ENCODE measurements around the gene DPP8. TPM values are rescaled to one million over a fixed set of nuclear protein-coding genes. Genes with fewer than 3 reads are reported as not detected.
"Not testable (repeated sequence)": the region's sequence is repeated elsewhere in the genome, so short reads cannot be mapped to it uniquely, and the experiment has no call there.

Gene DPP8
- total RNA-seq, 6 donors from 2014 or later, result 24.3 to 32.4 (median 30.1) TPM

DNA sequence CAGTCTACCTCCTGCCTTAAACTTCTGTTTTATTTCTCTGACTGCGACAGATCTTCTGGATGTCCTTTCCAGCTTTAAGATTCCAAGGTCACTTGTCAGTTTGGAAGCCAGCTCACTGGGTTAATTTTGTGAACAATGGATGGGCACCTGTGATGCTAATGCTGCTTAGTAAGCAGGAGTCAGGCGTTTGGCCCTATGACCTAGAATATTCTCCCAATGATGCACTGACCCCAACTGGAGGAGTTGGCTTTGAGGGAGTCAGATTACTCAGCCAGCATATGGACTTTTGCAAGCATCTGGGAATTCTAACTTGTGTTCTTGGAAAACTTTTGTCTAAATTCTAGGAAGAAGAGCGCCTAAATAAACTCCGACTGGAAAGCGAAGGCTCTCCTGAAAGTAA lies 40.8 kb upstream of the DPP8 start:
- DNase-seq (no peak), ATAC-seq (ENCODE audit: low FRiP score in 2 of 2) (no peak)
- TF ChIP-seq POLR2AphosphoS5 (IDR thresholded peaks at IDR 0.05) (no peak), POLR2A (IDR thresholded peaks at IDR 0.05) (no peak)
- no peaks in the 10 kb centered on the region for H3K9me3 ChIP-seq
- H3K27ac ChIP-seq, result no peak overlapping the region
- WGBS, 2 donors, result 91 to 96% methylated on average over 5 of the region's 5 CpGs
- peaks cover 2 to 59% (median 26%) of the 10 kb centered on the region in 4 donors for H3K36me3 ChIP-seq
- no peaks in the 10 kb centered on the region for H3K27me3 ChIP-seq
- H3K4me1 ChIP-seq, result no peaks in the 10 kb centered on the region
- no peak overlapping the region for H3K4me3 ChIP-seq

DNA sequence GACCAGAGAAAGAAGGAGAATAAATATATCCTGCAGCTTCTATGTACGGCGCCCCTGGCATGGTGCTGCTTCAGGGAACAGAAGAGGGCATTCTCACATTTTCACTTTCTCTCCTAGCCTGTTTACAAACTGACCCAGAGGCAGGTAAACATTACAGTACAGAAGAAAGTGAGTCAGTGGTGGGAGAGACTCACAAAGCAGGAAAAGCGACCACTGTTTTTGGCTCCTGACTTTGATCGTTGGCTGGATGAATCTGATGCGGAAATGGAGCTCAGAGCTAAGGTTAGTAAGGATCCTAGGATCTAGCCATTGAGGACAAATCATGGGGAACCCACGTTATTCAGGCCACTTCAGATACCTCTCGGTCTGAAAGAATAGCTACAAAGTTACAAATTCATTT lies 39.1 kb upstream of the DPP8 start:
- ATAC-seq (ENCODE audit: low FRiP score in 2 of 2) (peak in 1 of 2 donors; percentile 37), DNase-seq (no peak)
- WGBS, 2 donors, result 94 to 98% methylated on average over 7 of the region's 7 CpGs
- TF ChIP-seq POLR2A (IDR thresholded peaks at IDR 0.05), result no peak
- no peak for TF ChIP-seq EP300 (IDR thresholded peaks at IDR 0.05)
- no peak for TF ChIP-seq POLR2AphosphoS5 (IDR thresholded peaks at IDR 0.05)
- TF ChIP-seq, protein P1, sequence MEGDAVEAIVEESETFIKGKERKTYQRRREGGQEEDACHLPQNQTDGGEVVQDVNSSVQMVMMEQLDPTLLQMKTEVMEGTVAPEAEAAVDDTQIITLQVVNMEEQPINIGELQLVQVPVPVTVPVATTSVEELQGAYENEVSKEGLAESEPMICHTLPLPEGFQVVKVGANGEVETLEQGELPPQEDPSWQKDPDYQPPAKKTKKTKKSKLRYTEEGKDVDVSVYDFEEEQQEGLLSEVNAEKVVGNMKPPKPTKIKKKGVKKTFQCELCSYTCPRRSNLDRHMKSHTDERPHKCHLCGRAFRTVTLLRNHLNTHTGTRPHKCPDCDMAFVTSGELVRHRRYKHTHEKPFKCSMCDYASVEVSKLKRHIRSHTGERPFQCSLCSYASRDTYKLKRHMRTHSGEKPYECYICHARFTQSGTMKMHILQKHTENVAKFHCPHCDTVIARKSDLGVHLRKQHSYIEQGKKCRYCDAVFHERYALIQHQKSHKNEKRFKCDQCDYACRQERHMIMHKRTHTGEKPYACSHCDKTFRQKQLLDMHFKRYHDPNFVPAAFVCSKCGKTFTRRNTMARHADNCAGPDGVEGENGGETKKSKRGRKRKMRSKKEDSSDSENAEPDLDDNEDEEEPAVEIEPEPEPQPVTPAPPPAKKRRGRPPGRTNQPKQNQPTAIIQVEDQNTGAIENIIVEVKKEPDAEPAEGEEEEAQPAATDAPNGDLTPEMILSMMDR (IDR thresholded peaks at IDR 0.05), result no peak
- H3K4me3 ChIP-seq, result no peak overlapping the region
- no peaks in the 10 kb centered on the region for H3K9me3 ChIP-seq
- H3K27ac ChIP-seq, result no peak overlapping the region
- peaks cover 2 to 41% (median 21%) of the 10 kb centered on the region in 4 donors for H3K36me3 ChIP-seq
- H3K27me3 ChIP-seq, result no peaks in the 10 kb centered on the region
- no peaks in the 10 kb centered on the region for H3K4me1 ChIP-seq

DNA sequence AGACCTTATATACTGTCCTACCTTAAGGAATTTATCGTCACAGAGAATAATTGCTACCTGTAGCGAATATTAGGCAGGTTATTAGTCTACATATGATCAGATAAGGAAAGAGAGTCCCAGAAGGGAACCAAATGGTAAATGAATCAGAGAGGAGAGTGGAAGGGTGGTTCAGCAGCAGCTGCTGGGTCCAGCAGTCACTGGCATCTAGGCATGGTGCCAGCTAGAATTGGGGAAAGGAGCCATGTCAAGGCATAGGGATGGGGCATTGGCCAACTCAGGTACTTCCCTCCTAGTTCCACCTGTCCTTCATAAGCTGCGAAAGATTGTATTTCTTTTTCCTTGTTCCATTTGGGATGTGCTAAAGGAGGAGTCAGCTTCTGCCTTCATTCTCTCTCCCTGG lies 36.2 kb upstream of the DPP8 start:
- H3K4me1 ChIP-seq, result peaks cover 0 to 4% (median 0%) of the 10 kb centered on the region in 4 donors
- no peaks in the 10 kb centered on the region for H3K9me3 ChIP-seq
- no peak for DNase-seq
- TF ChIP-seq EP300 (IDR thresholded peaks at IDR 0.05) (no peak), POLR2AphosphoS5 (IDR thresholded peaks at IDR 0.05) (no peak), POLR2A (IDR thresholded peaks at IDR 0.05) (no peak)
- TF ChIP-seq, protein P1 (IDR thresholded peaks at IDR 0.05), result no peak
- ATAC-seq (ENCODE audit: low FRiP score in 2 of 2), result no peak
- H3K36me3 ChIP-seq, result peaks cover 2 to 32% (median 13%) of the 10 kb centered on the region in 4 donors
- 95 to 97% methylated on average over 3 of the region's 3 CpGs for WGBS, 2 donors
- no peak overlapping the region for H3K4me3 ChIP-seq
- H3K27me3 ChIP-seq, result no peaks in the 10 kb centered on the region
- H3K27ac ChIP-seq, result no peak overlapping the region

DNA sequence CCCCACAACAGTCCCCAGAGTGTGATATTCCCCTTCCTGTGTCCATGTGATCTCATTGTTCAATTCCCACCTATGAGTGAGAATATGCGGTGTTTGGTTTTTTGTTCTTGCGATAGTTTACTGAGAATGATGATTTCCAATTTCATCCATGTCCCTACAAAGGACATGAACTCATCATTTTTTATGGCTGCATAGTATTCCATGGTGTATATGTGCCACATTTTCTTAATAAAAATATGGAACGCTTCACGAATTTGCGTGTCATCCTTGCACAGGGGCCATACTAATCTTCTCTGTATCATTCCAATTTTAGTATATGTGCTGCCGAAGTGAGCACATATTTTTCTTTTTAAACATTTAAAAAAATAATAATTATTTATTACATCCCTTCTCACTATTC lies 35.4 kb upstream of the DPP8 start:
- H3K9me3 ChIP-seq; H3K27me3 ChIP-seq; DNase-seq; ATAC-seq (ENCODE audit: low FRiP score in 2 of 2); H3K27ac ChIP-seq; H3K4me1 ChIP-seq; H3K4me3 ChIP-seq: not testable (repeated sequence)
- 98 to 99% methylated on average over 5 of the region's 6 CpGs for WGBS, 2 donors
- peaks cover 2 to 24% (median 10%) of the 10 kb centered on the region in 4 donors for H3K36me3 ChIP-seq

DNA sequence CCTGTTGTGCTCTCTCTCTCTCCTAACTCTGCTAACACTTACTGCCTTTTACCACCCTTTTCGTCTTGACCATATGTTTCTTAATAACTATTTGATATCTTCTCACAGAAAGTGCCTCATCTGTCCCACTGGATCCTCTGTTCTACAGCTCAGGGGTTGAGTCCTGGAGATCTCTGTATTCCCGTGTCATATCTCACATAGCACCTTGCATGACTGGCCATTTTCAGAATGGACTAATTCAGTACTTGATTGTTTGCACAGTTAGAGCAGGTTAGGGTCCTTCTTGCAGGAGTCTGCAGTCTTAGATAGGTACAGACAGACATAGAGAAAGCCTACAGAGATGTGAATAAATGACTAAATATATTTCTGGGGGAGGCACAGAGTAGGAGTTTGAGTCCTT lies 33.7 kb upstream of the DPP8 start:
- Histone ChIP-seq H3K27ac (no peak overlapping the region), H3K9me3 (no peaks in the 10 kb centered on the region), H3K36me3 (peaks cover 0 to 13% (median 5%) of the 10 kb centered on the region in 4 donors), H3K27me3 (no peaks in the 10 kb centered on the region), H3K4me3 (no peak overlapping the region), H3K4me1 (peaks cover 0 to 4% (median 0%) of the 10 kb centered on the region in 4 donors)
- no peak for DNase-seq
- 56 to 80% methylated on average over 2 of the region's 2 CpGs for WGBS, 2 donors
- TF ChIP-seq POLR2A (IDR thresholded peaks at IDR 0.05), result no peak
- ATAC-seq (ENCODE audit: low FRiP score in 2 of 2), result no peak

DNA sequence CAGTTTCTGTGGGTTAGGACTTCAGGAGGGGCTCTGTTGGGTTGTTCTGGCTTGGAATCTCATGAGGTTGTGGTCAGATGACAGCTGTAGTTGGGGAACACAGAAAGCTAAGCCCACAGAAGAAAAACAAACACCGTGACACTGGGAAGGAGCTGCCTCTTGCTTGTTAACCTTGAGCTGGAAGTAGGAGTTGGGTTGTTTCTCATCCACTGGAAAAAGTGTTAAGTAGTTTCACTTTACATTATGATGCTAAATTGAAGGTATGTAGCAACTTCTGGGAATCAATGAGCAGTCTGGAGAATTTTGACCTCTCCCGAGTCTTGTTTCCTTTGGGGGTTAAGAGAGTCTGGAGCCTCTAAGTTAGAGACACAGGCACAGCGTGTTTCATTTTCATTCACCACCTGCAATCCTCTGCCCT lies 33.2 kb upstream of the DPP8 start:
- 62 to 73% methylated on average over 3 of the region's 3 CpGs for WGBS, 2 donors
- DNase-seq (no peak), ATAC-seq (ENCODE audit: low FRiP score in 2 of 2) (no peak)
- H3K36me3 ChIP-seq, result peaks cover 0 to 11% (median 3%) of the 10 kb centered on the region in 4 donors
- H3K4me1 ChIP-seq, result peaks cover 0 to 4% (median 0%) of the 10 kb centered on the region in 4 donors
- H3K9me3 ChIP-seq, result no peaks in the 10 kb centered on the region
- TF ChIP-seq POLR2AphosphoS5 (IDR thresholded peaks at IDR 0.05), result no peak
- TF ChIP-seq, protein P1 (IDR thresholded peaks at IDR 0.05), result no peak
- no peak for TF ChIP-seq POLR2A (IDR thresholded peaks at IDR 0.05)
- TF ChIP-seq EP300 (IDR thresholded peaks at IDR 0.05), result no peak
- no peaks in the 10 kb centered on the region for H3K27me3 ChIP-seq
- no peak overlapping the region for H3K27ac ChIP-seq
- H3K4me3 ChIP-seq, result no peak overlapping the region

DNA sequence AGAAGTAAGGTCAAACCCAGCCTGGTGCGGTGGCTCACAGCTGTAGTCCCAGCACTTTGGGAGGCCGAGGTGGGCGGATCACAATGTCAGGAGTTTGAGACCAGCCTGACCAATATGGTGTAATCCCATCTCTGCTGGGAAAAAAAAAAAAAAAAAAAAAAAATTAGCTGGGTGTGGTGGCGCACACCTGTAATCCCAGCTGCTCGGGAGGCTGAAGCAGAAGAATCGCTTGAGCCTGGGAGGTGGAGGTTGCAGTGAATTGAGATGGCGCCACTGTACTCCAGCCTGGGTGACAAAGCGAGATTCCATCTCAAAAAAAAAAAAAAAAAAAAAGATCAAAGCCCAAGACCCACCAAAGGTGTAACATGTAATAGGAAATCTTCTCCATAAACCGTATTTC lies 31.8 kb upstream of the DPP8 start:
- not testable (repeated sequence) for DNase-seq; H3K4me1 ChIP-seq; H3K36me3 ChIP-seq; H3K9me3 ChIP-seq; ATAC-seq (ENCODE audit: low FRiP score in 2 of 2); H3K27me3 ChIP-seq; H3K4me3 ChIP-seq; H3K27ac ChIP-seq
- WGBS, 2 donors, result 95 to 96% methylated on average over 9 of the region's 9 CpGs

Measured in upper lobe of left lung (tissue), 6 donors.